Activated effector memory CD4-positive, alpha-beta T cell treated with Interleukin-2 at 50 U/mL for 16 hours (primary cell): ENCODE results near the gene MACROD2.

ENCODE experiments used
- DNase-seq: peaks from one replicate; pipeline ENCODE4 v3.0.0-alpha.2; 2020

MACROD2 gene

GRCh38 chr20:15439551-15439950 is 1444.2 kb downstream of the MACROD2 start:
- DNase-seq = no peak

GRCh38 chr20:15440049-15440820 is 1444.9 kb downstream of the MACROD2 start:
- DNase-seq = no peak

GRCh38 chr20:15445056-15445840 is 1449.9 kb downstream of the MACROD2 start:
- DNase-seq = no peak

DNA sequence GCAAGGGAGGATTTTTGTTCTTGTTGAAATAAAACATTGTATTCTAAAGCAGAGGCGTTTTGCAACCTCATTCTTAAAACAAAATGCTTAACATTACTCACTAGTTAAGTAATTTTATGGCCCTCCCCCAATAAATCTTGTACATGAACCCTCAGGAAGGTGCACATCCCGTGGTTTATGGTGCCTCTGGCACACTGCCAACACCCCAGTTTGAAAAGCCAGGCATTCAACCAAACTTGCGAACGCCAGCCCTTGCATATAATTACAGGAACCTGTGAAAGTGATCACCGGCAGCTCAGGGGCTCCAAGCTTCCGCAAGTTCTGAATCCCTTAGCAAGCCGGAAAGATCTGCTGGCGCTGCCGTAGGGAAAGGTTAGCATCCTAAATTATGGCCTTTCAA is 1451.1 kb downstream of the MACROD2 start:
- DNase-seq = no peak

- DNase-seq = no peak
Measured at GRCh38 chr20:15447549-15447948, 1452.2 kb downstream of the MACROD2 start.

GRCh38 chr20:15449061-15449460 is 1453.7 kb downstream of the MACROD2 start:
- DNase-seq = no peak

GRCh38 chr20:15451241-15451640 is 1455.9 kb downstream of the MACROD2 start:
- DNase-seq = no peak

GRCh38 chr20:15455279-15455678 is 1460.0 kb downstream of the MACROD2 start:
- DNase-seq = no peak

GRCh38 chr20:15461938-15462337 is 1466.6 kb downstream of the MACROD2 start:
- DNase-seq = no peak

DNA sequence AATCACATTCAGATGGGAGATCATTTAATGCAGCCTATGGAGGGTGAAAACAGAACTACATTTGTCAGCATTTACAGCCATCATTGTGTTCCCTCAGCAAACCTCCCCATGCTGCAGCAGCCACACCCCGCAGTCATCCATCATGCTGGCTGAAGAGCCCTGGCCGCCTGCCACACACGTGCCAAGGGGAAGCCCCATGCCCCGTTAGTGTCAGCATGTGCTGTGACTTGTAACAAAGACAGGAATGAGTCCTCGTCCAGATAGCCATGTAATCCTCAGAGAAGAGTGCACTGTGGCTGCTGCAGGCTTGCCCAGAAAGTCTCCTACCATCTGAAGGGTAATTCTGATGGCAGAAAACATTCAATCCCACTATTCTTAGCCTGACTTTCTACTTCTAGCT is 1480.2 kb downstream of the MACROD2 start:
- DNase-seq = no peak

DNA sequence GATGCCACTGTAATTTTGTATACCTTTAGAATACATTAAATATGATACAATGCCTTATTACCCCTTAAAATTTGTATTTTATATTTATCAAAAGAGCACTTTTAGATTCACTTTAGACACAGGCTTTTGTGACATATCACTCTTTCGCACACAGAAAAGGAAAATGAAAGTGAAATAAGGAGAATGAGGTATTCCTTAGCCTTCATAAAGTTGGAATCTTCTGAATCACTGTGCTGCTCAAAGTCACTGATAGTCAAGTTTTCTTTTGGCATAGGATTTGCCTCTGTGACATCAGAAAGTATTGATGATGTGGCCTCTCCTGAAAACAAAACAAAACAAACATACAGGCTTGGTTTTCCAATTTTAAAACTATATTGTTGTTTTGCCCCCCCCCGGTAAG is 1480.9 kb downstream of the MACROD2 start:
- DNase-seq = no peak

DNA sequence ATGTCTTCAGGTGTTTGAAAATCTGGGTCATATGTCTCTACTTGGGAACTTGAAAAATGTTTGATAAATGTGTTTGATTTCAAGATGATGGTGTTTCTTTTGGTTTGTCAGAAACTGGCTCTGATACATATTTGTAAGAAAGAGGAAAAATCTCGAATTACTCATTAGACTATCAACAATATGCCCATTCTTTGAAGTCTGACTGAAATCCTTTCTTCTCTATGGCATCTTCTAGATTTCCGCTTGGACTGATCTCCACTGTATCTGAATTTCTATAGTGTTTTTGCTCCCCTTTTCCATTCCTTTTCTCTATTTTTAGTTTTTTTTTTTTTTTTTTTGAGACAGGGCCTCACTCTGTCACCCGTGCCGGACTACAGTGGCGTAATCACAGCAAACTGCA is 1481.5 kb downstream of the MACROD2 start:
- no peak for DNase-seq

- DNase-seq = no peak
Measured at GRCh38 chr20:15482525-15482924, 1487.2 kb downstream of the MACROD2 start.

DNA sequence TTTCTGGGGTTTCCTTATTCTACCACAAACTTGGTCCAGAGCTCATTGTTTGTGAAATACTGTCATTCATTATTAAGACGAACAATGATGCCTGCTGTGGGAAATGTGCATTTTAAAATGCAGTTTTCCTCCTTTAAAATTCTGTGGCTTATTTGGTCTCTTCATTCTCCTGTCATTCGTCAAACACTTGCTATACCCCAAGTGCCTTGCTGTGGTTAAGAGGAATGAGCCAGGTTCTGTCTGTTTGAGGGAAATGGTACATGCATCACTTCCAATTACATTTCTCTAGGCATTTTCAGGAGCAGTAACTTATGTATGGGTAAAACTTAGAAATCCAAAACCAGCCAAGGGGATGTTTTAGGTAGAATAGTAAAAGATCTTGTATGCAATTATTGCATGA is 1490.2 kb downstream of the MACROD2 start:
- no peak for DNase-seq

DNA sequence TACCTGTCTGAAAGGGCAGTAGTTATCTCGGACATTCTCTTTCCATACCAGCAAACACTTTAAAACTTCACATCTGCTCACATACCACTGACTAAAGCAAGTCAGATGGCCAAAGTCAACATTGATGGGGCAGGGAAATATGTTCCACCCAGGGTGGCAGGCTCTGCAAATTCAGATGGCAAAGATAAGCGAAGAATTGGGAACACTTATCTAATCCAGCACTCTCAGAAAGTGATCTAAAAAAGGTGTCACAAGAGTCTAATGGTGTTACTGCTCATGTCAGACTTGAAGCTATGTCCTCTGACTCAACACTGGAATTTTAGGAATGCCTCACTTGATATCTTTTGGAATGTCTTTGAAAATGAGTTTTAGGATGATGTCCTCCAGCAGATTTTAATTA is 1491.7 kb downstream of the MACROD2 start:
- no peak for DNase-seq

DNA sequence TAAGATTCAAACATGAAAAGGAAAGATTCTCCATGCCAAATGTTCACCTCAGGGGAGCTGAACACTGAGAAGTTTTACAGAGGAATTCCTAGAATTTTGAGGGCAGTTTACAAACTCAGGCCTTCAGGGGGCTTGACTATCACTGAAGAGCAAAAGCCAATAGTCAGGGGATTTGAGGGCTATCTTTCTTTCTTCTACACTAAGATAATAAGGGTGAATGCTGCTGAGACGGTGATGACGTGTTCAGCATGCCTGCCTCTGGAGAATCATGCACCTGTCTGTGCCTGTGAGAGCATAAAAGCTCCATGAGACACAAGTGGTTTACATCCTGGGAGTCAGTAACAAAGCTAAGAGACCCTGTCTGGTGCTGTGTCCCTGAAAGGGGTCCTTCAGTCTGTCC is 1492.4 kb downstream of the MACROD2 start:
- DNase-seq = no peak

DNA sequence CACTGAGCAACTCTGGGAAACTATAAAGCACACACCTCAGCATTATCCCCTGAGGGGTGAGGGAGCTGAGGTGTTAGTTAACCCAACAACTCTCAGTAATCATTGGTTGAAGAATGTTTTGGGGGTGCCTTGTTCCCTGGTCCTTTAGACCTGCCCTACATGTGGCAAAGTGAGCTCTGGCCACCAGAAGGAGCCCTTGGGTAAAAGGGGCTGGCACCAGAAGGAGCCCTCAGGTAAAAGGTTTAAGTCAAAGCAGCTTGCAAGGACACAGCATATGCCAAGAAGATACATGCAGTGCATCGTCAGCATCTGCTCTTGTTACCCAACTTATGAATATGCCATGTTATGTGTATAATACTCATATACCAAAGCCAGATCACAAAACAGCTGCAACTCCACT is 1496.3 kb downstream of the MACROD2 start:
- DNase-seq = no peak

DNA sequence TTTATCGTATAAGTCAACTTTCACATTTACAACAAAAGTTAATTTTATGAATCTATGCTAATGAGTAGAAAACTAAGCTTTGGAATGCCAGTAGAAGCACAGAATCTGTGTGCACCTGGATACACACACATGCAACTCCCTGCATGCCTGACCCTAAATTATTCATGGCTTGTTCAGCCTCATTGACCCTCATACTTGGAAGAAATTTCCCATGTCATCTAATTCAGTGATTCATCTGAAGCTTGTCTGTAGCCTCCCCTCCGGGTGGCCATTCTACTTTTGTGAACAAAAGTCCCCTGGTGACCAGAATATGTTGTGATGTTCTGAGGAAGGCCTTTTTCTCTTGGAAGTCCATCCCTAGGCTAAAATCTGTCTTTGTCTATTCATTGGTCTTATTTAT is 1499.5 kb downstream of the MACROD2 start:
- DNase-seq = no peak

DNA sequence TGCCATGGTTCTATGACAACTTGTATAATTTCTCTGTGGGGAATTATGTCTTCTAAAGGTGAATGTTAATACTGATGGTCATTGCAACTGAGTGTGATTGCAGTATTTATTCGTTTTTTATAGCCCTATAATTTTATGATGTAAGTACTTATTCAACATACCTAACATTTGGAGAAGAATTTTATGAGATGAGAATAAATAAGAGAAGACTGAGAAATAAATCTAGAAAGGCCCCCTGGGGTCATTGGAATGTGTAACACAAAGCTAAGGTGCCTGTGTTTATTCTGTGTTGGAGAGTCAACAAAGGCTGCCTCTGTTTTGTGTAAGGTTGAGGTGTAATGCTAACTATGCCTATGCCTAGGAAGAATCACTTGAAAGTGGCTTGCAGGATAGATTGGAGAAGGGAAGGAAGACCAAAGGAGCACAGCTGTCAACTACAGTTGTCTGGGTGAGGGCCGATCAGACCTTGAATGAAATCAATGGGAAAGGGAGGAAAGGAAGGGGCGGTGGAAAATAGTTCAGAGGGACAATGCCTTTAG is 1501.3 kb downstream of the MACROD2 start:
- DNase-seq = no peak

- no peak for DNase-seq
Measured at GRCh38 chr20:15498926-15499325, 1503.6 kb downstream of the MACROD2 start.

- DNase-seq = no peak
Measured at GRCh38 chr20:15506311-15506710, 1511.0 kb downstream of the MACROD2 start.

- no peak for DNase-seq
Measured at GRCh38 chr20:15507151-15507550, 1511.8 kb downstream of the MACROD2 start.

GRCh38 chr20:15511551-15511950 is 1516.2 kb downstream of the MACROD2 start:
- DNase-seq = no peak

DNA sequence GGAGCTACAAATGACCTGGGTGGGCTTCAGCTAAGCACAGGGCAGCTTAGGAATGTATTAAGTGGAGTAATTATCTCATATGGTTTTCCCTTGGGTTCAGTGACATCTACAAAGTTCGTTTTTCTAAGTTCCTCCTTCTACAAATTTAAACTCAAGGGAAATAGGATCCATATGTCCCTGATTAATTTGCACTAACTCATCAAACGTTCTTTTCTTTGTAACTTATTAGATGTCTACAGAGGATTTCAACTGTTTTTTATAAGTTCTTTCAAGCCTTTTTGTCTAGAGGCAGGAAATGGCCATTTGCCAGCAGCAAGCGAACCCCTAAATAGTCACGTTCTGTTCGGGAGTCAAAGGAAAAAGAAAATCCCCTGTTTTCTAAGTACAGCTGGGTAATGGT is 1517.6 kb downstream of the MACROD2 start:
- DNase-seq = no peak
